Left lobe of liver (tissue), 2 donors: ENCODE measurements around the gene ZNRF1. TPM values are rescaled to one million over a fixed set of nuclear protein-coding genes. Genes with fewer than 3 reads are reported as not detected.
"Not testable (repeated sequence)": the region's sequence is repeated elsewhere in the genome, so short reads cannot be mapped to it uniquely, and the experiment has no call there.

Experiments
- ATAC-seq: fragments of 200-7000 bp; cut with Tn5 transposase; one replicate; pipeline ENCODE4 v1.9.1; 2020; ENCODE audit warnings: mild to moderate bottlenecking, moderate library complexity
- DNase-seq: peaks from one replicate; pipeline ENCODE4 v3.0.0-alpha.2; 2020; ENCODE audit warnings: low spot score
- total RNA-seq: library from RNA; stranded (reverse); gene quantifications from one replicate; pipeline ENCODE4 v1.2.1, GENCODE V29; 2021
- donor health status: DM: no; HTN: no; CAD: no; lungs with moderate emphysema.
- donor health status: DM: no; HTN: yes; CAD: no.

Gene ZNRF1
- 14.0 TPM for total RNA-seq

DNA sequence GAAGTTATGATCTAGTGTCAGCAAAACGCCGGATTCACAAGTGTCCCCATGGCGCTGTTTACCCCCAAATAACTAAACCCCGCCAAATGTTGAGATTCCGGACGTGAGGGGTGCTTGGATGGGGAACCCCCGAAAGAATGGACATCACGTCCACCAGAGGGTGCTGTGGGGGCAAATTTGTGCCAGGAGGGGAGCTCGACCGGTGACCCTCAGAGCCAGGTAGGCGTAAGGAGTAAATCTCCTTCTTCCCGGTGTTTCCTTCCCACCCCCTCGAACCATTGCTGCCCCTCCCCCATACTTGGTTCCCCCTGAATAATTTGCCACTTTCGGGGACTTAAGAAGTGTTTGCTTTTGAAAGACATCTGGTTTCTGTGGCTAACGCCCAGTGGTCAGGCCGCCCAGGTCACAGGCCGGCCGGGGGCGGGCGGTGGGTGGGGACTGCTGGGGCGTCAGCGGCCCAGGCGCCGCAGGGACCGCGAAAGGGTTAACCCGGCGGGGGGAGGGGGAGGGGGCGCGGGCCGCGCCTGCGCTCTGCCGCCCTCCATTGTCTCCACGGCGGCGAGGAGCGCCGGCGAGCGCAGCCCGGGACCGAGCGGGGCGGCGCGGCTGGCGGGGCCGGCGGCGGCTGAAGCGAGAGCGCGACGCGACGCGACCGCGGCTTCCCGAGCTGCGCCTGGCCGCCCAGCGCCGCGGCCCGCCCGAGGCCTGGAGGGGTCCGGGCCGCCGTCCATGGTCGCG, at the start of gene ZNRF1:
ZNRF1 (plus strand) TSS at position 544 of the 738 bp plus-strand sequence. CDS start 648 bp downstream, outside the sequence.
- ATAC-seq = peak; percentile 87

DNA sequence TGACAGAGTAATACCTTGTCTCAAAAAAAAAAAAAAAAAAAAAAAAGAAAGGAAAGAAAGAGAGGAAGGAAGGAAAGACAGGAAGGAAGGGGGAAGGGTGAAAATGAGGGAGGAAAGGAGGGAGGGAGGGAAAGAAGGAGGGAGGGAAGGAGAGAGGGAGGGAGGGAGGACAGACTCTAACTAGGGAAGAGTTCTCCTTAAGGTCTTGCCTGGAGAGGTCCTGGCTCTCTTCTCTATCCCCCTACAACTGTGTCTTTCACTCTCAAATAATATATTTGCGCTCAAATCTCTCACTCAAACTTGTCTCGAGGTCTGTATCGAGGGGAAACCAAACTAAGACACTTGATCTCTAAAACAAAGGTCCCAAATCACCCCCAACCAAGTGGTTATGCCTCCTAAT, 49.5 kb upstream of the ZNRF1 start:
- DNase-seq (no peak), ATAC-seq (no peak)

More for the DNA sequence above, at the start of gene ZNRF1:
- peak; percentile 87 for DNase-seq

DNA sequence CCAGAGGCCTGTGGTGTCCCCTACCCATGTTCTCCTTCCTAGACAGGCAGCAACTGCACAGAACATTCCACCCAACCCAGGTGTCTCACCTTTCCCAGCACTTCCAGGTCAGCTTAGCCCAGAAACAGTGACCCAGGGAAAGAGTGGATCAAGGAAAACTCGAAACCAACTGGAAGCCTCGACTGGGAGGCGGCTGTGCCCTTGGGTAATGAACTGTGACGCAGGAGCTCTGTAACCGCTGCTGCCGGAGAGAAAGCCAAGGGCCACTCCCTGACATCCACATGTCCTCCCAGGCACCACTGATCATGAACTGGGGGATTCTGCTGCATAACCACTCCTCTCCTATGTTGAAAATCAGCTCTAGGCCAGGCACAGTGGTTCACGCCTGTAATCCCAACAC, 48.3 kb upstream of the ZNRF1 start:
- no peak for DNase-seq
- no peak for ATAC-seq

DNA sequence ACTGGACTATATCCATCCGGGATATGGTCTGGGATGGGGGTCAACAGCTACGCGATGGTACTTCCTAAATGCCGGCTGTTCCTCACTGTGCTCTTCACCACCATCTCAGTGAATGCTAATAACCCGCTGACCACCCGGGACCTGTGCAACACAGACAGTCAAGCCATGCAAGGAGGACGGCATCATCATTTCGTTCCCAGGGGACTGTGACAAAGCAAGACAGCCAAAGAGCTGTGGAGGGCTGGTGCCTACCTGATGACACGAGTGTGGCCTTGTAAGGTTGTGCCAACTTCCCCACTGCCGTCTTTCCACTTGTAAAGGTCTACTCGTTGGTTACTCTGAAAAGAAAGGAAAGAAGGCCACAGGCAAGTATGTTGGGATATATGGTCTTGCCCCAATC, 47.6 kb upstream of the ZNRF1 start:
- ATAC-seq = no peak
- DNase-seq = no peak

DNA sequence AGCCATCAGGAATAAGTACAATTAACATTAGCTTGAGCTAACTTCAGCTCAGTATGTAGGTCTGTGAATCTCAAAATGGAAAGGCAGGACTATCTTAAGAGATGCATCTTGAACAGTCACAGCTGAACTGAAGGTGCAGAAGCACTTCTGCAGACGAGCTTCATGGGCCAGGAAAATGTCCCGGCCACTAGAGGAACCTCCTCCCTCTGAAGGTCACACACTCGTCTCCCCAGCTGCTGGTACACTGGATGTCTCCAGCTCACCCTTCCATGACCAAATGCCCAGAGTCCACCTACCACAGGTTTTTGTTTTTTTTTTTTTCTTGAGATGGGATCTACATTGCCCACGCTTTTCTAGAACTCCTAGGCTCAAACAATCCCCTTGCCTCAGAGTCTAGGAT, 47.1 kb upstream of the ZNRF1 start:
- ATAC-seq (no peak), DNase-seq (no peak)

DNA sequence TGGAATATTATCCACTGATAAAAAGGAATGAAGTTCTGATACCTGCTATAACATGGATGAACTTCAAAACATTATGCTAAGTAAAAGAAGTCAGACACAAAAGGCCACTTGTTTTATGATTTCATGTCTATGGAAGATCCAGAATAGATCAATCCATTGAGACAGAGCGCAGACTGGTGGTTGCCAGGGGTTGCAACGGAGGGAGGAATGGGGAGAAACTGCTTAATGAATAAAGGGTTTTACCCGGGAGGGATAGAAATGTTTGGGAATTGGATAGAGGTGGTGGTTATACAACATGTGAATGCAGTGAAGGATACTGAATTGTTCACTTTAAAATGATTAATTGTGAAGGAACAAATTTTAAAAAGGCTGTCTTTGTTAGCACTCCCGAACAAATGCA, 44.1 kb upstream of the ZNRF1 start:
- ATAC-seq = no peak
- no peak for DNase-seq

DNA sequence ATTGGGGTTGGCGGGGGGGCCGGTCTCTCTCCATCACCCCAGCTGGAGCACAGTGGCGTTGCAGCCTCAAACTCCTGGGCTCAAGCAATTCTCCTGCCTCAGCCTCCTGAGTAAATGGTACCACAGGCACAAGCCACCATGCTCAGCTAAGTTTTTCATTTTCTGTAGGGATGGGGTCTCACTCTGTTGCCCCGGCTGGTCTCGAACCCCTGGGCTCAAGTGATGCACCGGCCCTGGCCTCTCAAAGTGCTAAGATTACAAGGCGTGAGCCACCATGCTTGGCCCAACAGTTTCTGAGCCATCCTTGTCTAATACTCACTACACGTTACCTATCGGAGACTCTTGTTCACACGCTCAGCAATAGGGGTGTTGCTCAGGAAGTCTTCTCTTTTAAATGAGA, 25.5 kb upstream of the ZNRF1 start:
- no peak for ATAC-seq

DNA sequence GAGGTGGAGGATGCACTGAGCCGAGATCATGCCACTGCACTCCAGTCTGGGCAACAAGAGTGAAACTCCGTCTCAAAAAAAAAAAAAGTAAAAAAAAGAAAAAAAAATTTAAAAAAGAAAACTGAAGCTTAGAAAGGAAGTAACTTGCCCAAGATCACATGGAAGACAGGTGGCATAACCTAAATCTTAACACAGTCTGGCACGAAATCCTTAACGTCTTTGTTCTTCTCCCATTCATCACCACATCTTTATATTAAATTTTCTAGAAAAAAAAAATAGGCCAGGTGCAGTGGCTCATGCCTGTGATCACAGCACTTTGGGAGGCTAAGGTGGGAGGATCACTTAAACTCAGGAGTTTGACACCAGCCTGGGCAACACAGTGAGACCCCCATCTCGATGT, 23.2 kb upstream of the ZNRF1 start:
- ATAC-seq = no peak

More for the DNA sequence above, 25.5 kb upstream of the ZNRF1 start:
- no peak for DNase-seq

DNA sequence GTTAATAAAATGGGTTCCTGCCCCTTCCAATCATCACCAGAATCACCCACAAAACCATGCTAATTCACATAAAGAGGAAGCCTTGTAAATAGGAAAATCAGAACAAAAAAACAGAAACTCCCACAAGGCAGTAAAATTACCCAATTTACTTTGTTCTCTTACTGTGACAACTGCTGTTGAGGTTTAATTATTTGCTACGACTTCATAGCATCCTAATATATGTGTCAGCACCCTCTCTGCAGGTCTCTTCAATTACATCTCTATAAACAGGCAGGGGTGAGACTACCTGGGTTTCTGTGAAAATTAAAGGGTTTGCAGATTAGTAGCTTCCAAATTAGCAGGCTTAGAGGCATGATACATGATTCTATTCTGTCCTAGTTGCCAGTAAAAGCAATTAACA, 16.6 kb upstream of the ZNRF1 start:
- ATAC-seq = no peak

More for the DNA sequence above, 23.2 kb upstream of the ZNRF1 start:
- no peak for DNase-seq

DNA sequence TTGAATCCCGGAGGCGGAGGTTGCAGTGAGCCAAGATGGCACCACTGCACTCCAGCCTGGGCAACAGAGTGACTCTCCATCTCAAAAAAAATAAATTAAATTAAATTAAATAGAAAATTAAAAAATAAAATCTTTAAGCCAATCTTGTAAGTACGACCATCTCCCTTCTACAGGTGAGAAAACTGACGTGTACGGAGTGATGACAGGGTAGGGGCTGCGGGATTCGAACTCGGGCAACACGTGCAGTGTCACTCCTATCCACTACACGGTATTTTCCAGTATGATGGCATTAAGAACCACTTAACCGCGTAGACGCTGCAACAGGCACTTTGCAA, 14.7 kb upstream of the ZNRF1 start:
- DNase-seq (no peak), ATAC-seq (no peak)

More for the DNA sequence above, 16.6 kb upstream of the ZNRF1 start:
- no peak for DNase-seq

DNA sequence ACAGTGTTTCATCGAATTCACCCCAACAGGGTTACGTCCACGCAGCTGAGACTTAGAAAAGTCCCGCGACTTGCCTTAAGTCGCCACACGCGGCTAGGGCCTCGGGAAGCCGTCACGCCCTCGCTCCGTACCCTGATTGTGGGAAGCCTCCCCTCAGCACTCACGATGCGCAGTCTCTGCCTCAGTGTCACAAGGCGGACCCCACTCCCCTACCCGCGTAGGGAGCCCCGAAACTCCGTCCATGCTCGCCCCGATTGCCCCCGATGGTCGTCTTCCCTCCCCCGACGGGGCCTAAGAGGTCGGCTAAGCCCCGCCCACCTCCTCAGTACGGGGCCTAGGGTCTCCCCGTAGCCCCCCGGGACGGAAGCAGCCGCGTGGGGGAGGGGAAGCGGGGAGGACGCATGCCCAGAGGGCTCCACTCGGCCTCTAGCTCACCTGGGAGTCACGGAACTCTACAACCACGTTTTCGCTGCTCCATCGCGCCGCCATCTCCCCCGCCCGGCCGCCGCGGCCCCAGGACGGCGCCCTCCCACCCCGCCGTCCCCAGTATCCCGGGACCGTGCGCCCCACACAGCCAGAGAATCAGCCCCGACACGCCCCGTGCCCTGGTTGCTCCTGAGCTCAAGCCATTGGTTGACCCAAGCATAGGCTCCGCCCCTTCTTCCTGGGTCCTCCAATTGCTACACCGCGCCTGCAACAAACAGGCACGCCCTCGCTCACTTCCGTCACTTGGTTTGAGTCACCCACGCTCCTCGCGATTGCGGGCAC, 14.1 kb upstream of the ZNRF1 start, which contains the start of gene WDR59:
WDR59 (minus strand) TSS at position 595 of the 768 bp plus-strand sequence; CDS start at position 489, 106 bp downstream.
- ATAC-seq (peak; percentile 98), DNase-seq (peak; percentile 100)

DNA sequence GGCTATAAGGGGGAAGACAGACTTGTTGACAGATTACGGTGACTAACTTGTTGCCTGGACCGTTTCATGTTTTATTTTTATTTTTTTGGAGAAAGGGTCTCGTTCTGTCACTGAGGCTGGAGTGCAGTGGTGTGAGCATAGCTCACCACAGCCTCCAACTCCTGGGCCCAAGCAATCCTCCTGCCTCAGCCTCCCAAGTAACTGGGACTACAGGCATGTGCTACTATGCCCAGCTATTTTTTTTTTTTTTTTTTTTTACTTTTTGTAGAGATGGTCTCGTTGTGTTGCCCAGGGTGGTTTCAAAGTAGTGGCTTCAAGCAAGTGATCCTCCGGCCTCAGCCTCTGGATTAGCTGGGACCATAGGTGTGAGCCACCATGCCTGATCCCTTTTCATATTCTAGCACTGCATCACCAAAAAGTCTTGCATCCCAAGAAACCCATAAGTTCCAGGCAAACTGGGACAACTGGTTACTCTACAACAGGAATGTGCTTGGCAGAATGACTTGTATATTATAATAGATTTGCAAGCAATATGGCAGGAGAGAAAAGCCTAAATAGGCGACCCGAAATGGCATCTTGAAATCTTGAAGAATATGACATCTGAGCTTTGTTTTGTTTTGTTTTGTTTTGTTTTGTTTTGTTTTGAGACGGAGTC, 11.7 kb upstream of the ZNRF1 start:
- no peak for ATAC-seq
- DNase-seq = no peak

DNA sequence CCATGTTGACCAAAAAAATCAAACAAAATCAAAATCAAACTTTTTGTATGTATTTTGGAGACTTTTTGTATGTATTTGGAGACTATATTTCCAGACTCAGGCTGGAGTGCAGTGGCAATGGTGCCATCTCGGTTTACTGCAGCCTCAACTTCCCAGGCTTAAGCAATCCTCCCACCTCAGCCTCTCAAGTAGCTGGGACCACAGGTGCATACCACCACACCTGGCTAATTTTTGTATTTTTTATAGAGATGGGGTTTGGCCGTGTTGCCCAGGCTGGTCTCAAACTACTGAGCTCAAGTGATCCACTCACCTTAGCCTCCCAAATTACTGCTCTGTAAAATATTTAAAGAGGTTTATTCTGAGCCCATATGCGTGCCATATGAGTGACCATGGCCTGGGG, 9.0 kb upstream of the ZNRF1 start:
- DNase-seq, ATAC-seq: not testable (repeated sequence)

DNA sequence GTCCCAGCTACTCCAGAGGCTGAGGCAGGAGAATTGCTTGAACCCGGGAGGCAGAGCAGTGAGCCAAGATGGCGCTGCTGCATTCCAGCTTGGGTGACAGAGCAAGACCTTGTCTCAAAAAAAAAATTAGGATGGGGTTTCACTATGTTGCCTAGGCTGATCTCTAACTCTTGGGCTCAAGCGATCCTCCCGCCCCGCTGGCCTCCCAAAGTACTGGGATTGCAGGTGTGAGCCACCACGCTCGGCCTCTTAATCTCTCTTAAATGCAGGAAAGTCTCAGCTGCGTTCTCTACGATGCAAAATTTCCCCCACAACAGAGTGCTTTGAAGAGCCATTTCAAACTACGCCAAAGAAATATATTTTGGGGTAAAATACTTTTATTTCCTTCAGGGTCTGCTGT, 8.0 kb upstream of the ZNRF1 start:
- no peak for DNase-seq
- ATAC-seq = no peak

DNA sequence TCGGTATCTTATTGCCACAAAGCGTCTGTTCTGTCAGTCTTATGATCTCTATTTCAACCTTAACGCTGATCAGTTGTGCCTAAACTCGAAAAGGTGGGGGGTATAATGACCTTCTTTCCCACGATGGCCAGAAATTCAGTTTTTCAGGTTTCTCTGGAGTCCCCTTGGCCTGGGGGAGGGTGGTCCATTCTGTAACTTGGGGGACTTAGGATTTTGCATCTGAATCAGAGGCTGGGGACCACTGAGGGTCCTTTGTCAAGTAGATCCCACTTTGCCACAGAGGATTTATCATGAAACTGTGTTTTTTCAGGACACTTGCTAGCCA, 7.6 kb upstream of the ZNRF1 start:
- DNase-seq = no peak
- ATAC-seq = peak; percentile 4

DNA sequence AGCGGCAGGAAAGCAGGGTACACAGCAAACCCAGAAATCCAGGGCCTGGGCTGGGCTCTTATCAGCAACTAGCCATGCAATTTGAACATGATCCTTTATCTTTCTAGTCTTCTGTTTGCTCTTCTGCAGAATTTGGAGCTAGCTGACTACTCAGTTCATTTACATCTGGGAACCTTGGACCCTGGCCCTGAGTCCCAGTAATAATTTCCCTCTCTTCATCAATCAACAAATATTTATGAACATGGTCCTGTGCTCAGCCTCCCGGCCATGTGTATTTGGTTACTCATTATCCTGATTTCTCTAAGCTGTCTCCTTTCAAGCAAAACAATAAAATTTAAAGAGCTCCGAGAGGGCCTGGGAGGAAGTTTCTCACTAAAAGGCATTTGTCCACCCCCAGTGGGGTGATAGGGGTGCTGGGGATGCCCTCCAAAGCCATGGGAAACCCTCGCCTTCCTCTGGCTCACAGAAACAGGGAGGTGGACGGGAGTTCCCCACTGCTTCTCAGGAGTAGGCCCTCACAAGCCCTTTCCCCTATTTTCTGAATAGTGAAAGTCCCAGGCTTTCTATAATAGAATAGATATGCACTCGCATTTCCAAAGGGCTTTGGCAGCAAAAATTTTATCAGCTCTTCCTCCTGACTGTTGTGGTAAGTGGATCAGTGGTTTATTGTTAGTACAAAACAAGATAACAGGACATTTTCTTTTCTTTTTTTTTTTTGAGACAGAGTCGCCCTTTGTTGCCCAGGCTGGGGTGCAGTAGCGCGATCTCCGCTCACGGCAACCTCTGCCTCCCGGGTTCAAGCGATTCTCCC, 7.0 kb upstream of the ZNRF1 start:
- ATAC-seq (peak; percentile 86), DNase-seq (peak; percentile 89)

DNA sequence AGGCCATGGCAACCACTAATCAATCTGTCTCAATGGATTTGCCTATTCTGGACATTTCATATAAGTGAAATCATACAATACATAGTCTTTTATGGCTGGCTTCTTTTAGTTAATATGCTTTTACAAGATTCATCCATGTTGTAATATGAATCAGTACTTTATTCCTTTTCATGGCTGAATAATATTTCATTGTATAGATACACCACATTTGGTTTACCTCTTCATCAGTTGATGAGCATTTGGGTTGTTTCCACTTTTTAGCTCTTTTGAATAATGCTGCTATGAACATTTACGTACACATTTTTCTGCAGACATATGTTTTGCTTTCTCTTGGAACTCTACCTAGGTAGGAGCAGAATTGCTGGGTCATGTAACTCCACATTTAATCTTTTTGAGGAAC, 2.8 kb upstream of the ZNRF1 start:
- ATAC-seq (no peak), DNase-seq (no peak)

DNA sequence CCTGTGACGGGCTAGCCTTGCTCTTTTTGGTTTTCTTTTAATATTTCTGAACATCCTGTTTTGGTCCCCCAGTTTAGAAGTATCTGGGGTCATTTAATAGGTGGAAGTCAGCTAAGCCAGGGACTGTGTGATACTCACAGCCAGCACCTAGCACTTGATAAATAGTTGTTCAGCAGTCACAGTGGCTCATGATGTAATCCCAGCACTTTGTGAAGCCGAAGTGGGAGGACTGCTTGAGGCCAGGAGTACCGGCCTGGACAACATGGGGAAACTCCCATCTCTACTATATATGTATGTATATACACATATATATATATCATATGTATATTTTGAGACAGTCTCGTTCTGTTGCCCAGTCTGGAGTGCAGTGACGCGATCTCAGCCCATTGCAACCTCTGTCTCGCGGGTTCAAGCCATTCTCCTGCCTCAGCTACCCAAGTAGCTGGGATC, 1.8 kb upstream of the ZNRF1 start:
- peak; percentile 58 for DNase-seq

DNA sequence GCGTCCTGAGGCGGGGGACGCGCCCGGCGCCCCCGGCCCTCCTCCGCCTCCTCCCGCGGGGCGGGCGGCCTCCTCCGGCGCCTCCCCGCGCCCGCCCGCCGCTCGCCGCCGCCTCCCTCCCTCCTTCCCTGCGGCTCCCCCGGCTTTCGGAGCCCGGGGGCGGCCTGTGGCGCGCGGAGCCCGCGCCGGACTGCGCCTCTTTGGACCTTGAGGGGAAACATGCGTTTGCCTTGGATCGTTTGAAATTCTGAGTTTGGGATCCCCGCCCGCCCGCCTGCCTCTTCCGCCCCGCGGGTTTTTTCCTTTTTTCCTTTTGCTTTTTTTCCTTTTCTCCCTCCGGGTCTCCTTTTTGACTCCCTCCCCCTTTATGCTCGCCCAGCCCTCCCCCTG, 390 bp downstream of the ZNRF1 start:
- DNase-seq (peak; percentile 47), ATAC-seq (peak; percentile 29)

More for the DNA sequence above, 1.8 kb upstream of the ZNRF1 start:
- peak; percentile 57 for ATAC-seq

DNA sequence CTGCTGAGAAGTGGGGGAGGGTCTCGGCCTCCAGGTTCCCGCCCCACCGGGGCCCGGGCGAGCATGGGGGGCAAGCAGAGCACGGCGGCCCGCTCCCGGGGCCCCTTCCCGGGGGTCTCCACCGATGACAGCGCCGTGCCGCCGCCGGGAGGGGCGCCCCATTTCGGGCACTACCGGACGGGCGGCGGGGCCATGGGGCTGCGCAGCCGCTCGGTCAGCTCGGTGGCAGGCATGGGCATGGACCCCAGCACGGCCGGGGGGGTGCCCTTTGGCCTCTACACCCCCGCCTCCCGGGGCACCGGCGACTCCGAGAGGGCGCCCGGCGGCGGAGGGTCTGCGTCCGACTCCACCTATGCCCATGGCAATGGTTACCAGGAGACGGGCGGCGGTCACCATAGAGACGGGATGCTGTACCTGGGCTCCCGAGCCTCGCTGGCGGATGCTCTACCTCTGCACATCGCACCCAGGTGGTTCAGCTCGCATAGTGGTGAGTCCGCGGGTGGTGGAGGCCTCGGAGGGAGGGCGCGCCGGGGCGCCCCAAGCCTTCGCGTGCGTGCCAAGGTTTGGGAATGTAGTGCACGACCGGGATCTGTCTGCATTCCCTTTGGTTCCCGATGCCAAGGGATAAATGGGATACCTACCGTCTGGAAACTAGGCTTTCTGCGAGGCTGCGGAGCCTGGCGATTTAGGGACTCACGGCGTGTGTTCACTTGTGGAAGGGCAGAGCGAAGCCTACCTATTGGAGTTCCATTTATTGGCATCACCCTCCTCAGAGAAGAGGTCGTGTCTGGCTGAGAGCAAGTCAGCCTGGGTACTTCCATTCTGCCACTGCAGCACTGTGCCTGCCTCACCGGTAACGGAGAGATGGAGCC, 1.0 kb downstream of the ZNRF1 start:
- DNase-seq (peak; percentile 66), ATAC-seq (peak; percentile 43)
